Right cardiac atrium (tissue), 5 donors: ENCODE measurements around the gene WDR26. TPM values are rescaled to one million over a fixed set of nuclear protein-coding genes. Genes with fewer than 3 reads are reported as not detected.
A peak's percentile ranks its signal among the peaks of the same experiment; 100 is the strongest.
"Not testable (repeated sequence)": the region's sequence is repeated elsewhere in the genome, so short reads cannot be mapped to it uniquely, and the experiment has no call there.

Experiments used
- ATAC-seq, 2 donors: fragments of 200-7000 bp; cut with Tn5 transposase; one replicate each; pipeline versions ENCODE4 v1.8.0 to v1.9.1; 2020; ENCODE audit warnings: moderate library complexity in 2 of 2, mild to moderate bottlenecking in 1 of 2
- DNase-seq, 3 donors: peaks; one replicate each; pipeline ENCODE4 v3.0.0-alpha.2; 2020
- H3K27ac ChIP-seq: one replicate; pipeline ENCODE4 v1.5.1; 2013; ENCODE audit warnings: mild to moderate bottlenecking, low read length, control low read depth, moderate library complexity
- H3K27me3 ChIP-seq: one replicate; pipeline ENCODE4 v1.6.1; 2013; ENCODE audit not compliant: control insufficient read depth, insufficient read depth
- H3K4me1 ChIP-seq: one replicate; pipeline ENCODE4 v1.6.1; 2013; ENCODE audit warnings: low read length; ENCODE audit not compliant: control insufficient read depth, insufficient read depth
- H3K4me3 ChIP-seq: one replicate; pipeline ENCODE4 v1.5.1; 2013; ENCODE audit warnings: low read length, control low read depth
- H3K9me3 ChIP-seq: one replicate; pipeline ENCODE4 v1.6.1; 2013; ENCODE audit warnings: low read length; ENCODE audit not compliant: control insufficient read depth
- WGBS: extraction: QIAGEN DNeasy Blood & Tissue Kit; methylation state at CpG from one replicate; pipeline ENCODE4 v1.1.7; 2013; 5-methylcytosine and 5-hydroxymethylcytosine counted together
- intact Hi-C, 4 donors: fragments of 100-400 bp; cut with DNase I; formaldehyde crosslinking; loops; one replicate each; pipeline versions ENCODE4 v1.11.0 to v1.14.0; 2022 to 2023
- polyA plus RNA-seq: library from polyadenylated mRNA; stranded (reverse); fragments of 200-250 nt; gene quantifications from one replicate; pipeline ENCODE4 v1.2.3, GENCODE V29; 2013
- total RNA-seq, 4 donors: library from RNA; stranded (reverse); fragmentation: NEBNext Ultra II Directional; extraction: Animal tissue kit (Norgen Biotek cat#: 25700); gene quantifications; one replicate each; pipeline ENCODE4 v1.2.1, GENCODE V29; 2021
- donor health status: healthy with polysubstance abuse.
- donor health status: DM: no; HTN: yes; CAD: no.
- donor health status: DM: no; HTN: no; CAD: no.
- donor health status: DM: no; HTN: yes; CAD: no; lungs with severe emphysema.
- donor health status: DM: yes; HTN: yes; CAD: no.

WDR26 gene
- total and polyA plus RNA-seq, 5 donors: 29.7 to 67.0 (median 57.3) TPM

DNA sequence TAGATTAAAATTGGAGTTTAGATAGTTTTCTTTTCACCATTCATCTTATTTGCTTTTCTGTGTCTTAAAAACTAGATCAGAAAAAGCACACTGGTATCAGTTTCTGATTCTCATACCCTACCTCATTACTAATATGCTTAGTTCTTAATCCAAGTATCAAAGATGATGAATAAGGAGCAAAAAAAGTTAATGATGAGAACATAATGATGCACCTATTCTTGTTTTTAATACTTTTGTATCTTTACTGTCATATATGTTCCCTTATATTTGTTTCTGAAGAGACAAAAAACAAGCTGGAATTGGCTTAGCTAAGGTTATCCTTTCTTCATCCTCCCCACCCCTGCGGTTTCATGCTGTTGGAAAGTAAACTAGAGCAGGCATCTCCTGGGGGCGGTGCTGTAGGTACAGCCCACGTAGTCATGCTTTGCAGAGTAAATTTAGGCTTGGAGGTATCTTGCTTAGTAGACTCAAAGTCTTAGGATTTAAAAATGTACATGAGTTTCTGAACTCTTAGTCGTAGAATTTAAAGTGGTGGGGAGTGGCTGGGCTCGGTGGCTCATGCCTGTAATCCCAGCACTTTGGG is 61.5 kb downstream of the WDR26 start:
- Histone ChIP-seq H3K27me3 (no peaks in the 10 kb centered on the region), H3K4me3 (no peak overlapping the region), H3K4me1 (no peaks in the 10 kb centered on the region), H3K9me3 (no peaks in the 10 kb centered on the region), H3K27ac (no peak overlapping the region)
- 93% methylated on average over 5 of the region's 5 CpGs for WGBS
- intact Hi-C loops: no loop called here
- DNase-seq (no peak), ATAC-seq (no peak)

DNA sequence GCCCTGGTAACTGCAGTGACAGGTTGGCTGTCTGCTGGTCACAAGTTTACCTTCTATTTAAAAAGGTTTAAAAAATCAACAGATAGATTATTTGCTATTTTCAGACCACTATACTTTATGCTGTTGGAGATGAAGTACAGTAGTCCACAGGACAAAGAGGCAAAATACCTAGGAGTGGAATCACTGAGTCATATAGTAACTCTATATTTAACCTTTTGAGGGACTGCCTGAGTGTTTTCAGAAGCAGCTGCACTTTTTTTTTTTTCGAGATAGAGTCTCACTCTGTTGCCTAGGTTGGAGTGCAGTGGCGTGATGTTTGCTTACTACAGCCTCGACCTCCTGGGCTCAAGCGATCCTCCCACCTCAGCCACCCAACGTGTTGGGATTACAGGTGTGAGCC is 66.2 kb downstream of the WDR26 start:
- Histone ChIP-seq H3K9me3 (no peaks in the 10 kb centered on the region), H3K4me3 (no peak overlapping the region), H3K4me1 (no peaks in the 10 kb centered on the region), H3K27ac (no peak overlapping the region), H3K27me3 (no peaks in the 10 kb centered on the region)
- WGBS: 89% methylated on average over 5 of the region's 5 CpGs
- no peak for DNase-seq
- no peak for ATAC-seq
- intact Hi-C loops: no loop called here

DNA sequence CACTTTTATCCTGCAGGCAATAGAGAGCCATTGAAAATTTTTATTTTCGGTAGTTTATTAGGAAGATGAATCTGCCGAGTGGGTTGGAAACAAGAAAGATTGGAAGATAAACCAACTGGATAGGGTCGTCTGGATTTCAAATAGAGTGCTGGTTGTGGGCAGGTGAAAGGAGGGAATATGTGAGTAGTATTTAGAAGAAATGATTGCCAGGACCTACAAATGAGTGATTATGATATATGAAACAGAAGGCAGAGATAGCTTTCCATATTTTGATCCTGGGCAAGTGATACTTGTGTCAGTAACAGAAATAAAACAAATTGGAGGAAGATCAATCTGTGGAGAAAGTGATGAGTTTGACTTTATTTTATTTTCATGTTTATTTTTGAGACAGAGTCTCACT is 75.4 kb downstream of the WDR26 start:
- intact Hi-C loops: no loop called here
- peaks cover 9% of the 10 kb centered on the region for H3K4me1 ChIP-seq
- WGBS: 79% methylated on average over 3 of the region's 3 CpGs
- H3K9me3 ChIP-seq: no peaks in the 10 kb centered on the region
- no peak overlapping the region for H3K4me3 ChIP-seq
- DNase-seq (no peak), ATAC-seq (no peak)
- H3K27me3 ChIP-seq: no peaks in the 10 kb centered on the region
- no peak overlapping the region for H3K27ac ChIP-seq

DNA sequence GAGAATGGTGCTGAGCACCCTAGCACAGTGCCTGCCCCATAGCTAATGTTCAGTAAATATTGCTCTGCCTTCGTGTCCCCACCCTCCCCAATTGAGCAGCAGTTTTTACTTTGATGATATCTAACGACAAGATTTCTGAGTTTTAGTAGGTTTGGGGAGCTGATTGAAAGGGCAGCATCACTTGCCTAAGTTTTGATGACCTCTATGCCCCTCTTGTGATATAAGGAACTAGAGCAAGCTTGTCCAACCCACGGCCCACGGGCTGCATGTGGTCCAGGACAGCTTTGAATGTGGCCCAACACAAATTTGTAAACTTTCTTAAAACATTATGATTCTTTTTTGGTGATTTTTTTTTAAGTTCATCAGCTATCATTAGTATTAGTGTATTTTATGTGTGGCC is 76.4 kb downstream of the WDR26 start:
- intact Hi-C loops: no loop called here
- H3K27me3 ChIP-seq: no peaks in the 10 kb centered on the region
- WGBS: 56% methylated on average over 4 of the region's 4 CpGs
- no peak for DNase-seq
- peak overlapping the region; percentile 78 for H3K4me3 ChIP-seq
- no peaks in the 10 kb centered on the region for H3K9me3 ChIP-seq
- ATAC-seq: no peak
- no peak overlapping the region for H3K27ac ChIP-seq
- H3K4me1 ChIP-seq: peaks cover 9% of the 10 kb centered on the region

DNA sequence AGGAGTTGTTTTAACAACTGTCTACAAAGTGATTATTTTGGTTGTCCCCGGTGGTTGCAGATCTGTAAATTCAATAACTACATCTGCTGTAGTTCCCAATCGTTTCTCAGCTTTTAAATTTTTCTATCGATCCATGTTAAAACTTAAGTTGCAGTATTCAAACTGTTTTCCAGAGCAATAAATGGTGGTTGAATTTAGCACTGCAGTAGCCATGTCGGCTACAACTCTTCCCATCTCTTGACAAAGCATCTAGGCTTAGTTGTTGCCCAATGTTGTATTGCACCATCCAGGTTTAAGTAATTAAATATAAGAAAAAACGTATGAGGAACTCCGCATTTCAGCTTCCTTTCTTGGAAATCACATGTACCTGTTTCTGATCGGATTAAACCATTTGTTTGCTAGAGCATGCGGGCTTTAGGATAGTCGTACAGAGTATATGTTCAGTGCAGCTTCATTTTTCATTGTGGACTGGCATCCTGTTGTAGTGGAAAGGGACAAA is 76.9 kb downstream of the WDR26 start:
- intact Hi-C loops: no loop called here
- H3K4me1 ChIP-seq: peaks cover 9% of the 10 kb centered on the region
- DNase-seq (no peak), ATAC-seq (no peak)
- WGBS: 25% methylated on average over 9 of the region's 9 CpGs
- no peaks in the 10 kb centered on the region for H3K9me3 ChIP-seq
- H3K27me3 ChIP-seq: no peaks in the 10 kb centered on the region
- H3K4me3 ChIP-seq: peak overlapping the region; percentile 78
- H3K27ac ChIP-seq: no peak overlapping the region

DNA sequence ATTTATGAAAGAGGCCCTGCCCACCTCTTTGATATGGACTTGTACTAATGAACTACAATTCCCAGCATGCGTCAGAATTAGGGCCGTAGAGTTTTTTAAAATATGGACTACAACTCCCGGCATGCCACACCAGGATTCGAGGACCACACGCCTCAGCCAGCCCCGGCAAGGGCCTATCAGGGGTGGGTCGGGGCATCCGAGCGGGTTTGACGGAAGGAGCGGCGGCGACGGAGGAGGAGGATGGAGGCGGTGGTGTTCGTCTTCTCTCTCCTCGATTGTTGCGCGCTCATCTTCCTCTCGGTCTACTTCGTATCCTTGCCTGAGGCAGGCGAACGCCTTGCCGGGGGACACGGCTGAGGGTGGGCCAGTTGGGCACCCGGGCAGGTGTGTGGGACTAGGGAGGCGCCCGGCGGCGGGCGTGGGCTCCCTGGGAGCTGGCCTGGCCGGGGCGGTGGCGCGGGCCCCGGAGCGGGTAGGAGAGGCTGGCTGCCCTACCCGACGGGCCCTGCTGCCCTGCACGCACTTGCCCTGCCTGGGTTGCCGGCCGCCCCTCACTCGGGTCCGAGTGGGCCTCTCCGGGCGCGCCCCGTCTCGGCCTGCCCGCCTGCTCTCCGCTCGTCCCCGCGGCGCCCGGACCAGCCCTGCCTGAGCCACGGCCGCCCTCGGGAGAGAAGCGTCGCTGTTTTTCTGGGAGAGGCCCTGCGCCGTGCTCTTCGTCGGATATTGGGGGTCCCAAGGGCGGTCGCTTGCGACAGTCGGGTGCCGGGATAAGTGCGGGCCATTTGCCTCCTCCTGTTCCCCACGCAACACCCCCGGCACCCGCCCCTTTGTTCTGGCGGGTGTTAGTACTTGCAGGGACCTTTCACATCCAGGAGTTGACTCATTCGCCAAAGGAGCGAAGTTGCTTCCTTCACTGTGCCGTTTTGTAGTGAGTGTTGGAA is 77.6 kb downstream of the WDR26 start, which contains the start of gene CNIH4:
CNIH4 (plus strand) TSS at position 195 of the 941 bp plus-strand sequence; CDS start at position 241, 46 bp downstream.
- intact Hi-C loops: no loop called here
- WGBS: under 1% methylated on average over 78 of the region's 78 CpGs

DNA sequence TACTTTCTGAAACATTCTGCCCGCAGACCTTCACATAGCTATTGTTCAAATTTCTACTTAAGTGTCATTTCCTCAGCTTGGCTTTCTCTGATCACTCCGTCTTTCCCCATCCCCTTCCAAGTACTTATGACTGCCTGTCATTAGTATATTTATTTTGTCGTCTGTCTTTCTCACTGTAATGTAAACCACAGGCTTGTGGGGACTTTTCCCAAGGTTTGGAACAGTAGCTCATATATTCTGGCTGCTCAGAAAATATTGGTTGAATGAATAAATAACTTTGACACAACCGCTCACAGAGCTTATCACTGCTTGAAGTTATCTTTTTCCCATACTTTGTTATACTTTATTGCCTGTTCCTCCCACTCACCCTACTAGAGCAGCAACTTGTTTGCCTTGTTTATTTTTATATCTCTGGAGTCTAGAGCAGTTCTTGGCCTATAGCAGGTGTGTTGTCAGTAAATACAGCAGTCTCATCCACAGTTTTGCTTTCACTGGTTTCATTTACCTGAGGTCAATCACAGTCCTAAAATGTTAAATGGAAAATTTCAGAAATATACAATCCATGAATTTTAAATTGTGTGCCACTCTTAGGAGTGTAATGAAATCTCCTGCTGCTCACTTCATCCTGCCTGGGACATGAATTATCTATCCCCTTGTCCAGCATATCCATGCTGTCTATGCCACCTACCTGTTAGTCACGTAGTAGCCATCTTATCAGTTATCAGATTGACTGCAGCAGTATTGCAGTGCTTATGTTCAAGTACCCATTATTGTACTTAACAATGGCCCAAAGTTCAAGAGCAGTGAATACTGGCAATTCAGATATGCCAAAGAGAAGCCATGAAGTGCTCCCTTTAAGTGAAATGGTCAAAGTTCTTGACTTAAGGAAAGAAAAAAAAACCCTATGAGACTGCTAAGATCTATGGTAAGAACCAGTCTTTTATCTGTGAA is 80.3 kb downstream of the WDR26 start:
- ATAC-seq (no peak), DNase-seq (no peak)
- no peak overlapping the region for H3K27ac ChIP-seq
- H3K4me1 ChIP-seq: peaks cover 6% of the 10 kb centered on the region
- H3K27me3 ChIP-seq: no peaks in the 10 kb centered on the region
- no peak overlapping the region for H3K4me3 ChIP-seq
- 78% methylated on average over 5 of the region's 5 CpGs for WGBS
- intact Hi-C loops: no loop called here
- no peaks in the 10 kb centered on the region for H3K9me3 ChIP-seq

More for the DNA sequence above, 77.6 kb downstream of the WDR26 start, which contains the start of gene CNIH4:
- H3K9me3 ChIP-seq: no peaks in the 10 kb centered on the region
- H3K4me1 ChIP-seq: peaks cover 9% of the 10 kb centered on the region
- no peaks in the 10 kb centered on the region for H3K27me3 ChIP-seq
- H3K4me3 ChIP-seq: peak within 1 kb of the TSS; percentile 78
- ATAC-seq (peak; percentile 98 to 99), DNase-seq (peak; percentile 92 to 96 (median 96))
- H3K27ac ChIP-seq: peak within 1 kb of the TSS; percentile 88

DNA sequence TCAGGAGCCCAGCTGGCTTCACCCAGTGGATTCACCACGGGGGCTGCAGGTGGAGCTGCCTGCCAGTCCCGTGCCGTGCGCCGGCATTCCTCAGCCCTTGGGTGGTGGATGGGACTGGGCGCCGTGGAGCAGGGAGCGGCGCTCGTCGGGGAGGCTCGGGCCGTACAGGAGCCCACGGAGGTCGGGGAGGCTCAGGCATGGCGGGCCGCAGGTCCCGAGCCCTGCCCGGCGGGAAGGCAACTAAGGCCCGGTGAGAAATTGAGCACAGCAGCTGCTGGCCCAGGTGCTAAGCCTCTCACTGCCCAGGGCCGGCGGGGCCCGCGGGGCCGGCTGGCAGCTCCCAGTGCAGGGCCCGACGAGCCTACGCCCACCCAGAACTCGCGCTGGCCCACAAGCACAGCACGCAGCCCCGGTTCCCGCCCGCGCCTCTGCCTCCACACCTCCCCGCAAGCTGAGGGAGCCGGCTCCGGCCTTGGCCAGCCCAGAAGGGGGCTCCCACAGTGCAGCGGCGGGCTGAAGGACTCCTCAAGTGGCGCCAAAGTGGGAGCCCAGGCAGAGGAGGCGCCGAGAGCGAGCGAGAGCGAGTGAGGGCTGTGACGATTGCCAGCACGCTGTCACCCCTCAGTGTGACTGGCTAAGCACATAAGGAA is 82.0 kb downstream of the WDR26 start:
- H3K4me3 ChIP-seq, DNase-seq, H3K27me3 ChIP-seq, ATAC-seq, H3K4me1 ChIP-seq, H3K9me3 ChIP-seq, intact Hi-C loops, H3K27ac ChIP-seq: not testable (repeated sequence)
- WGBS: 94% methylated on average over 49 of the region's 49 CpGs

DNA sequence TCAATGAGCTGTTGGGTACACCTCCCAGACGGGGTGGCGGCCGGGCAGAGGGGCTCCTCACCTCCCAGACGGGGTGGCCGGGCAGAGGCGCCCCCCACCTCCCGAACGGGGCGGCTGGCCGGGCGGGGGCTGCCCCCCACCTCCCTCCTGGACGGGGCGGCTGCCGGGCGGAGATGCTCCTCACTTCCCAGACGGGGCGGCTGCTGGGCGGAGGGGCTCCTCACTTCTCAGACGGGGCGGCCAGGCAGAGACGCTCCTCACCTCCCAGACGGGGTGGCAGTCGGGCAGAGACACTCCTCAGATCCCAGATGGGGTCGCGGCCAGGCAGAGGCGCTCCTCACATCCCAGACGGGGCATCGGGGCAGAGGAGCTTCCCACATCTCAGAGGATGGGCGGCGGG is 84.9 kb downstream of the WDR26 start:
- ATAC-seq, H3K4me1 ChIP-seq, DNase-seq, intact Hi-C loops, H3K27me3 ChIP-seq, H3K27ac ChIP-seq, H3K4me3 ChIP-seq, H3K9me3 ChIP-seq: not testable (repeated sequence)
- WGBS: 92% methylated on average over 30 of the region's 30 CpGs

DNA sequence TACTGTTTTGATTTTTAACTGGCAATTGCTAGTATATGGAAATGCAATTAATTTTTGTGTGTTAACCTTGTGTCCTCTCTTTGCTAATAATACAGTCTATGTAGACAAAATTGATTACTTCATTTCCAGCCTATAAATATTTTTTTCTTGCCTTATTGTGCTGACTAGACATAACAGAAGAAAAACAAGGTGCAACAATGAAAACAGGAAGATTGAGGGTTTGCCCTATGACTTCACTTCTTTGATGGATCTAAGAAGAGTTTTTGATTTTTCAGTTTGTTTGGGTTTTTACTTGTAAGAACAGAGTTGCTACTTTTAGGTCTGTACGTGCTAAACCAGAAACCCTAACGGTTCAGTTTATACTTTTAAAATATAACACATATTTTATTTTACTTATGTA is 86.5 kb downstream of the WDR26 start:
- intact Hi-C loops: no loop called here
- Histone ChIP-seq H3K4me1 (no peaks in the 10 kb centered on the region), H3K27ac (no peak overlapping the region), H3K27me3 (no peaks in the 10 kb centered on the region), H3K9me3 (no peaks in the 10 kb centered on the region), H3K4me3 (no peak overlapping the region)
- ATAC-seq: no peak
- WGBS: 83% methylated on average over 2 of the region's 2 CpGs
- DNase-seq: no peak
